HepG2 (cell line): Measurements from ENCODE around the gene TUBB4B. TPM values are rescaled to one million over a fixed set of nuclear protein-coding genes. Genes with fewer than 3 reads are reported as not detected.

ENCODE experiments used
- FLYWCH1 ChIP-seq: sonication (generic); formaldehyde crosslinking; IDR thresholded peaks from 2 replicates; pipeline ENCODE4 v1.8.1; 2023; ENCODE audit warnings: mild to moderate bottlenecking, missing genetic modification reagents
- RXRB ChIP-seq: IDR thresholded peaks from 2 replicates; pipeline ENCODE4 v1.6.1; 2016; ENCODE audit warnings: borderline replicate concordance, missing genetic modification reagents, missing compliant biosample characterization
- SRSF9 ChIP-seq: fragments of 200-400 bp; formaldehyde crosslinking; IDR thresholded peaks from 2 replicates; pipeline ENCODE4 v1.6.1; 2018; ENCODE audit warnings: borderline replicate concordance, mild to moderate bottlenecking, low read depth, low read length; ENCODE audit not compliant: insufficient read depth, poor library complexity, severe bottlenecking
- TAF1 ChIP-seq: sonication (generic); formaldehyde crosslinking; IDR thresholded peaks from 2 replicates; pipeline ENCODE4 v1.4.0; 2020; ENCODE audit warnings: missing genetic modification reagents
- TARDBP ChIP-seq: sonication (generic); formaldehyde crosslinking; IDR thresholded peaks from 2 replicates; pipeline ENCODE4 v1.8.0; 2022; ENCODE audit warnings: mild to moderate bottlenecking, missing genetic modification reagents
- TFDP2 ChIP-seq: sonication (generic); formaldehyde crosslinking; IDR thresholded peaks from 2 replicates; pipeline ENCODE4 v1.4.0; 2020; ENCODE audit warnings: missing genetic modification reagents
- TP53 ChIP-seq: sonication (generic); formaldehyde crosslinking; conservative IDR thresholded peaks from 2 replicates; pipeline ENCODE4 v1.4.0; 2020; ENCODE audit warnings: missing genetic modification reagents
- ZNF17 ChIP-seq: sonication (generic); formaldehyde crosslinking; IDR thresholded peaks from 2 replicates; pipeline ENCODE4 v1.5.0; 2020; ENCODE audit warnings: mild to moderate bottlenecking, missing genetic modification reagents
- ZNF260 ChIP-seq: sonication (generic); formaldehyde crosslinking; IDR thresholded peaks from 2 replicates; pipeline ENCODE4 v1.4.0; 2020; ENCODE audit warnings: missing genetic modification reagents, low read depth, mild to moderate bottlenecking, borderline replicate concordance
- ZNF30 ChIP-seq: sonication (generic); formaldehyde crosslinking; IDR thresholded peaks from 2 replicates; pipeline ENCODE4 v1.5.0; 2020; ENCODE audit warnings: mild to moderate bottlenecking, missing genetic modification reagents
- ZNF383 ChIP-seq: sonication (generic); formaldehyde crosslinking; IDR thresholded peaks from 2 replicates; pipeline ENCODE4 v1.4.0; 2020; ENCODE audit warnings: missing genetic modification reagents, mild to moderate bottlenecking, borderline replicate concordance
- ZNF580 ChIP-seq: IDR thresholded peaks from 2 replicates; pipeline ENCODE4 v1.6.1; 2016; ENCODE audit warnings: low read depth, borderline replicate concordance
- ZNF674 ChIP-seq: sonication (generic); formaldehyde crosslinking; IDR thresholded peaks from 2 replicates; pipeline ENCODE4 v1.5.0; 2020; ENCODE audit warnings: low read depth, mild to moderate bottlenecking, missing genetic modification reagents
- ZZZ3 ChIP-seq: sonication (generic); formaldehyde crosslinking; IDR thresholded peaks from 2 replicates; pipeline ENCODE4 v1.4.0; 2020; ENCODE audit warnings: missing genetic modification reagents, mild to moderate bottlenecking, borderline replicate concordance
- polyA plus RNA-seq, 8 experiments: library from polyadenylated mRNA; depleted of rRNA in 3 of 8; stranded (reverse) in 7 of 8; unstranded in 1 of 8; fragments of >200 nt; fragmentation: Illumina TruSeq in 4 of 8; extraction: Trizol in 4 of 8; gene quantifications; 2 replicates each; pipeline versions ENCODE4 v1.2.1 to v1.2.3, GENCODE V29; 2011 to 2016; ENCODE audit warnings: low read depth in 4 of 8, missing spikeins in 1 of 8, mixed read lengths in 1 of 8; ENCODE audit not compliant: insufficient read depth in 1 of 8
- total RNA-seq, 5 experiments: library from RNA; depleted of rRNA; stranded (reverse); fragments of >200 nt; fragmentation: Illumina TruSeq; extraction: Trizol; gene quantifications; 2 replicates each; pipeline ENCODE4 v1.2.3, GENCODE V29; 2016; ENCODE audit warnings: low read depth in 1 of 5
- TF ChIP-seq, protein P1 (sequence below): sonication (generic); formaldehyde crosslinking; IDR thresholded peaks from 2 replicates; pipeline ENCODE4 v1.4.0; 2020; ENCODE audit warnings: mild to moderate bottlenecking, missing genetic modification reagents
- TF ChIP-seq, protein P2 (sequence below): IDR thresholded peaks from 2 replicates; pipeline ENCODE4 v1.6.1; 2012; ENCODE audit warnings: low read length, improper control_type of control experiment
- TF ChIP-seq, protein P3 (sequence below): sonication (generic); formaldehyde crosslinking; IDR thresholded peaks from 2 replicates; pipeline ENCODE4 v1.4.0; 2020; ENCODE audit warnings: missing genetic modification reagents, borderline replicate concordance

TUBB4B gene
- total and polyA plus RNA-seq, 2 of the 13 experiments (the other 11 are each of a cell fraction or from before 2014, with no cell fraction given): 182 to 412 TPM

- TF ChIP-seq SRSF9: no peak
- TF ChIP-seq TP53: no peak
- TF ChIP-seq FLYWCH1 (CRISPR knock-in tag): no peak
- peak; percentile 95 for TF ChIP-seq TFDP2
- 0 out of 2 replicates have a peak, but pooled peaks have one; percentile 40 for TF ChIP-seq ZNF30 (CRISPR knock-in tag)
- peak; percentile 19; the same call in 1 of the 2 replicates for TF ChIP-seq RXRB (CRISPR knock-in tag)
- peak; percentile 79 for TF ChIP-seq TAF1 (CRISPR knock-in tag)
- TF ChIP-seq ZNF17 (CRISPR knock-in tag): no peak
- peak; percentile 63; the same call in 1 of the 2 replicates for TF ChIP-seq ZNF580 (CRISPR knock-in tag)
- TF ChIP-seq ZNF383 (CRISPR knock-in tag): no peak
- peak; percentile 81; the same call in 1 of the 2 replicates for TF ChIP-seq TARDBP (CRISPR knock-in tag)
- TF ChIP-seq, protein P1, sequence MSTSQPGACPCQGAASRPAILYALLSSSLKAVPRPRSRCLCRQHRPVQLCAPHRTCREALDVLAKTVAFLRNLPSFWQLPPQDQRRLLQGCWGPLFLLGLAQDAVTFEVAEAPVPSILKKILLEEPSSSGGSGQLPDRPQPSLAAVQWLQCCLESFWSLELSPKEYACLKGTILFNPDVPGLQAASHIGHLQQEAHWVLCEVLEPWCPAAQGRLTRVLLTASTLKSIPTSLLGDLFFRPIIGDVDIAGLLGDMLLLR (CRISPR knock-in tag): peak; percentile 42; the same call in 1 of the 2 replicates
- TF ChIP-seq, protein P2, sequence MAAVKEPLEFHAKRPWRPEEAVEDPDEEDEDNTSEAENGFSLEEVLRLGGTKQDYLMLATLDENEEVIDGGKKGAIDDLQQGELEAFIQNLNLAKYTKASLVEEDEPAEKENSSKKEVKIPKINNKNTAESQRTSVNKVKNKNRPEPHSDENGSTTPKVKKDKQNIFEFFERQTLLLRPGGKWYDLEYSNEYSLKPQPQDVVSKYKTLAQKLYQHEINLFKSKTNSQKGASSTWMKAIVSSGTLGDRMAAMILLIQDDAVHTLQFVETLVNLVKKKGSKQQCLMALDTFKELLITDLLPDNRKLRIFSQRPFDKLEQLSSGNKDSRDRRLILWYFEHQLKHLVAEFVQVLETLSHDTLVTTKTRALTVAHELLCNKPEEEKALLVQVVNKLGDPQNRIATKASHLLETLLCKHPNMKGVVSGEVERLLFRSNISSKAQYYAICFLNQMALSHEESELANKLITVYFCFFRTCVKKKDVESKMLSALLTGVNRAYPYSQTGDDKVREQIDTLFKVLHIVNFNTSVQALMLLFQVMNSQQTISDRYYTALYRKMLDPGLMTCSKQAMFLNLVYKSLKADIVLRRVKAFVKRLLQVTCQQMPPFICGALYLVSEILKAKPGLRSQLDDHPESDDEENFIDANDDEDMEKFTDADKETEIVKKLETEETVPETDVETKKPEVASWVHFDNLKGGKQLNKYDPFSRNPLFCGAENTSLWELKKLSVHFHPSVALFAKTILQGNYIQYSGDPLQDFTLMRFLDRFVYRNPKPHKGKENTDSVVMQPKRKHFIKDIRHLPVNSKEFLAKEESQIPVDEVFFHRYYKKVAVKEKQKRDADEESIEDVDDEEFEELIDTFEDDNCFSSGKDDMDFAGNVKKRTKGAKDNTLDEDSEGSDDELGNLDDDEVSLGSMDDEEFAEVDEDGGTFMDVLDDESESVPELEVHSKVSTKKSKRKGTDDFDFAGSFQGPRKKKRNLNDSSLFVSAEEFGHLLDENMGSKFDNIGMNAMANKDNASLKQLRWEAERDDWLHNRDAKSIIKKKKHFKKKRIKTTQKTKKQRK: no peak
- TF ChIP-seq, protein P3, sequence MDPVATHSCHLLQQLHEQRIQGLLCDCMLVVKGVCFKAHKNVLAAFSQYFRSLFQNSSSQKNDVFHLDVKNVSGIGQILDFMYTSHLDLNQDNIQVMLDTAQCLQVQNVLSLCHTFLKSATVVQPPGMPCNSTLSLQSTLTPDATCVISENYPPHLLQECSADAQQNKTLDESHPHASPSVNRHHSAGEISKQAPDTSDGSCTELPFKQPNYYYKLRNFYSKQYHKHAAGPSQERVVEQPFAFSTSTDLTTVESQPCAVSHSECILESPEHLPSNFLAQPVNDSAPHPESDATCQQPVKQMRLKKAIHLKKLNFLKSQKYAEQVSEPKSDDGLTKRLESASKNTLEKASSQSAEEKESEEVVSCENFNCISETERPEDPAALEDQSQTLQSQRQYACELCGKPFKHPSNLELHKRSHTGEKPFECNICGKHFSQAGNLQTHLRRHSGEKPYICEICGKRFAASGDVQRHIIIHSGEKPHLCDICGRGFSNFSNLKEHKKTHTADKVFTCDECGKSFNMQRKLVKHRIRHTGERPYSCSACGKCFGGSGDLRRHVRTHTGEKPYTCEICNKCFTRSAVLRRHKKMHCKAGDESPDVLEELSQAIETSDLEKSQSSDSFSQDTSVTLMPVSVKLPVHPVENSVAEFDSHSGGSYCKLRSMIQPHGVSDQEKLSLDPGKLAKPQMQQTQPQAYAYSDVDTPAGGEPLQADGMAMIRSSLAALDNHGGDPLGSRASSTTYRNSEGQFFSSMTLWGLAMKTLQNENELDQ (CRISPR knock-in tag): no peak
- peak; percentile 68; the same call in 1 of the 2 replicates for TF ChIP-seq ZZZ3
- TF ChIP-seq ZNF260 (CRISPR knock-in tag): no peak
- no peak for TF ChIP-seq ZNF674 (CRISPR knock-in tag)
These were observed 35.7 kb upstream of the TUBB4B start, which contains the start of the genes NDOR1 and TMEM203 (continued) for GRCh38 chr9:137205126-137206069.
